HL-60 (cell line): Measurements from ENCODE around the gene EID3.
"Not testable (repeated sequence)": the region's sequence is repeated elsewhere in the genome, so short reads cannot be mapped to it uniquely, and the experiment has no call there.

ENCODE experiments used
- CTCF ChIP-seq: IDR thresholded peaks from one replicate; pipeline ENCODE4 v1.5.1; 2011; ENCODE audit warnings: low read length, control low read depth, inconsistent platforms; ENCODE audit not compliant: insufficient read depth
- GABPA ChIP-seq: IDR thresholded peaks from 2 replicates; pipeline ENCODE4 v1.6.1; 2012; ENCODE audit warnings: low read depth

GRCh38 chr12:104332273-104332672, 28.7 kb downstream of the EID3 start:
- TF ChIP-seq CTCF, GABPA: not testable (repeated sequence)
